Left ventricle myocardium superior (tissue), 1 donor: ENCODE results near the gene CSF1. TPM values are rescaled to one million over a fixed set of nuclear protein-coding genes. Genes with fewer than 3 reads are reported as not detected.

Experiments
- ATAC-seq: fragments of 200-7000 bp; cut with Tn5 transposase; one replicate; pipeline ENCODE4 v1.9.1; 2020; ENCODE audit warnings: mild to moderate bottlenecking, moderate library complexity
- DNase-seq: peaks from one replicate; pipeline ENCODE4 v3.0.0-alpha.2; 2020
- intact Hi-C: fragments of 100-400 bp; cut with micrococcal nuclease; formaldehyde crosslinking; loops from one replicate; pipeline ENCODE4 v1.11.0; 2022
- total RNA-seq: library from RNA; stranded (reverse); fragmentation: NEBNext Ultra II Directional; extraction: Animal tissue kit (Norgen Biotek cat#: 25700); gene quantifications from one replicate; pipeline ENCODE4 v1.2.1, GENCODE V29; 2021
- donor health status: DM: no; HTN: yes; CAD: no; lungs with severe emphysema.

CSF1 gene
- total RNA-seq, 1 donor from 2014 or later: 14.9 TPM

DNA sequence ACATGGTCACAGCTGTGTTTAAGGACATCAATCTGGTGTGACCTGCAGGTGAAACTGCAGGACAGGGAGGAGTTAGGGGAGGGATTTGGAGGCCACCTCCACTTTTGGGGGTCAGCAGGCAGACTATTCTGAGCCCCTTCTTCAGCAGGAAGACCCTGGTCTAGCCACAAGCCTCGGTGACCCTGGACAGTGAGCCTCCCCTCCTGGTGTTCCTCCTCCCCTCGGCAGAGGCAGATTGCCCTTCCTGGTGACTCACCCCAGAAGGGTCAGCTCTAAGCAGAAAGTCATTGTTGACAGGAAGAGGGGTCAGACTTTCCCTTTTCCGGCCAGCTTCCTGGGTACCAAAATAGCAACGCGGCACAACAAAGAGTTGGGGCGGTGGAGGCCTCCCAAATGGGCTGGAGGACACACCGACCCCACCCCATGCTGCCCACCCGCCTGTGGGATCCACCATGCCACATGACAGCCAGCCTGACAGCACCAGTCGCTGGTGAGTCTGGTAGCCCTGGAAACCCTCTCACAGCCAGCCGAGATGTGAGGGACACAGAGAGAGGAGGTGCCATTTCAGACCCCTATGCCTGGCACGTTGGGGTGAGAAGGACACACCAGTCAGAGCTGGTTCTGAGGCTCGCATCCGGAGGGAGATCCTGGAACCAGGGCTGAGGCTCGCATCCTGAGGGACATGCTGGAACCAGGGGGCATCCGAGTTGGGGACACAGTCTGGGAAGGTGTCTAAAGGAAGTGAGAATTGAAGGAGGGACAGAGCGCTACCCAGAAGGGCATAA is 14.7 kb upstream of the CSF1 start:
- ATAC-seq: peak; percentile 68
- DNase-seq: peak; percentile 55
- intact Hi-C loops: no loop called here

- ATAC-seq: no peak
- intact Hi-C loops: no loop called here
- DNase-seq: no peak
Observed at GRCh38 chr1:109896681-109897080, 14.0 kb upstream of the CSF1 start.

GRCh38 chr1:109897259-109897955 is 13.2 kb upstream of the CSF1 start:
- DNase-seq (no peak), ATAC-seq (no peak)
- intact Hi-C loops: no loop called here

DNA sequence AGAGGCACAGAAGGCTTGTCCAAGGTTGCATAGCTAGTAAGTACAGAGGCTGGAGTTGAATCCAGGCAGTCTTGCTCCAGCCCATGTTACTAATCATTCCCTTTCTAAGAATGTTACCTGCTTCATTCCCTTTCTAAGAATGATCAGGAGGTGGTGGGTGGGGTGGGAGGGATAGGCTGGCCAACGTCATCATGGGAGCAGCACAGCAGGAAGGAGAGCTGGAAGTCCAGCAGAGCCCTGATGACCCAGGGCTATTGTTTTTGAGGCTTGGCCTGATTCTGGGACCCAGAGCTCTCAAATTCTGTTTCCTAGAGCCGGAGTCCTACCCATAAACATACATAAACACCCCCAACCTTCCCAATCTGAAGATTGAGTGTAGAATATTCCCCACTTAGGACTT is 11.8 kb upstream of the CSF1 start:
- intact Hi-C loops: no loop called here
- ATAC-seq (no peak), DNase-seq (no peak)

GRCh38 chr1:109901141-109901523 is 9.5 kb upstream of the CSF1 start:
- intact Hi-C loops: no loop called here
- DNase-seq (no peak), ATAC-seq (no peak)

- intact Hi-C loops: no loop called here
- DNase-seq (peak; percentile 52), ATAC-seq (peak; percentile 80)
Observed at GRCh38 chr1:109901524-109902145, 9.0 kb upstream of the CSF1 start.

- intact Hi-C loops: no loop called here
- ATAC-seq: no peak
- DNase-seq: no peak
Observed at GRCh38 chr1:109902204-109902985, 8.3 kb upstream of the CSF1 start.

DNA sequence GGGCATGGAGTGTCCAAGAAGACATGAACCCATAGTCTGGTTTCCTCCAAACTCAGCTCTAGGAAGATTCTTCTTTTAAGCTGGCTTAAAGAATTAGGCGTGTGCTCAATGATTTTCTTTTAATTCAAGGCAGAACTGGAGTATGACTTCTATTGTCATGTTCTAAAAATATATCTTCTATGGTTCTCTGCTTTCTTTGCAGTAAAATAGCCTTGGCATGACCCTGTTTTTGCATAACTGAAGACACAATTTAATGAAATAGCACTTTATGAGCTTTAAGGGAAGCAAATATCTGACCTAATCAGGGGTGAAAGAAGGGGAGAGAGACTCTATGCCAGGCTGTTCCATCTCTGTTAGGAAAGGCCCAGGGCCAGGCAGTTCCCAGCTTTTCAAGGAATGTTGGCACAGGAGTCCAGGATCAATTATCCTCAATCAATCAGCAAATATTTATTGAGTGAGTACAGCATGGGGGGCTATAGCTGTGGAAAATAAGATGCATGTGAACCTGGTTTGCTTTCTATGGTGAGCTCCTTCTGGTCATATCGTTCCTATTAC is 7.2 kb upstream of the CSF1 start:
- intact Hi-C loops: no loop called here
- ATAC-seq (no peak), DNase-seq (no peak)

- DNase-seq (no peak), ATAC-seq (no peak)
- intact Hi-C loops: no loop called here
Observed at GRCh38 chr1:109904105-109904817, 6.4 kb upstream of the CSF1 start.

- DNase-seq (no peak), ATAC-seq (no peak)
- intact Hi-C loops: no loop called here
Observed at GRCh38 chr1:109905491-109905890, 5.2 kb upstream of the CSF1 start.

DNA sequence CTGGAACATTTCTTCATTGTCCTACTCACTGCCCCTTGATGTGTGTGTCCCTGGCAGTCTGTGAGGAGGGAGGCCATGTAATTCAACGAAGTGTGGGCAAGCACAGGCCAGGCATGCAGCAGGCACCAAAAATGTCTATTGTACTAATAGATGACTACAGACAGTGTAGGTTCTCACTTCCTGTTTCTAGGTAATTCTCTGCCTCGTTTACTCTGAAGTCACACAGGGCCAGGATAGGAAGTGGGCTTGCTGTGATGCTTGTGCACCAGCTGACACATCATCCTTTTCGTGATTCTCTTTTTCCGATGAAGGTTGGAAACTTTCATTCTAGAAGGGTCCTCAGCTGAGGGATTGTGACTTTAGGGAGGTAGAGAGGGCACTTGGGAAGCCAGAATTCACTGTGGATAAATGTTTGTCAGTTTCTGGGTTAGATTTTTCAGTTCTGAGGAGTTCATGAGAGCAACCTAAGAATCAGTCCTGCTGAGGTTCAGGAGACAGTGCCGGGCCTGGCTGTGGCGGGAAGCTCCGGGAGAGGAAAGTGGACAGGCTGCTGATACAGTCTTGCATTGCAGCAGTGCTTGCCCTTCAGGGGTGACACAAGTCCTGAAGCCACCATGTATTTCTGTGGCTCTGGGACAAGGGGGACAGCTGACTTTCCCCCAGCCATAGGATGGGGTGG is 4.3 kb upstream of the CSF1 start:
- intact Hi-C loops: no loop called here
- no peak for DNase-seq

DNA sequence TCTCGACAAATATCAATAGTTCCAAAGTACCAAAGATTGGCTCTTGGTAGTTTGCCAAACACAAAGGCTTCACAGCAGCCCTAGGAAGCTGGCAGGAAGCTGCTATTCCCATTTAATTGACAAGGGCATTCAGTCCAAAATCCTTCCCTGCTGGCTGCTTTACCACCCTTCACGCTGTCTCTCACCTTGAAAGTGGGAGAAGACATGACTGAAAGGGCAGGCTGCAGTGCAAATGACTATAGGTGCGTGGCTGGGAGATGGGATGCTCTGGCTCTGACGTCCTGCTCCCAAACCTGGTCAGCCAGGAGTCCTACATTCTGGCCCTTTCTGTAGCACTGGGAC is 3.8 kb upstream of the CSF1 start:
- intact Hi-C loops: no loop called here
- no peak for ATAC-seq

More for the DNA sequence above, 4.3 kb upstream of the CSF1 start:
- ATAC-seq: no peak

DNA sequence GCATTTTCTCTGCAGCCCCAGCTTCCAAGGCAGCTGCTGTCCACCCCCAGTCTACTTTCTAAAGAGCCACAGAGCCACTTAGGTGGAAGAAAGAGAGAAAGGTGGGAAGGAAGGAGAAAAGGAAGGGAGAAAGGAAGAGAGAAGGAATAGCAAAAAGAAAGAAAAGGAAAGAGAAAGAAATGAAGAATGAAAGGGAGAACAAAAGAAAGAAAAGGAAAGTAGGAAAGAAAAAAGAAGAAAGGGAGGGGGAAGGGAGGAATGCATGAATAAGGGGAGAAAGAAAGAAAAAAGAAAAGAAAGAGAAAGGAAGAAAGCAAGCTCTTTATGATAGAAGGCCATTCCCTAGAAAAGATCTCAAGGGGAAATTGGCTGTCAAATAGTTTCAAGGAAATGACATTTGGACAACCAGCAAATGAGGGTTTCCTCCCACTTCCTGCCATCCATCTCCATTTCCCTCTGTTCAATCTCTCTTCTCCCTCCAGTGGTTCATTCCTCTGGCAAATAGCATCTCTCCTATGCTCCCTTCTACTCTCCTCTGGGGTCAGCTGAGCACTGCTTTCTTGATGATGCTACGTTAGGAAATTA is 3.4 kb upstream of the CSF1 start:
- intact Hi-C loops: no loop called here
- DNase-seq (no peak), ATAC-seq (no peak)

More for the DNA sequence above, 3.8 kb upstream of the CSF1 start:
- no peak for DNase-seq

DNA sequence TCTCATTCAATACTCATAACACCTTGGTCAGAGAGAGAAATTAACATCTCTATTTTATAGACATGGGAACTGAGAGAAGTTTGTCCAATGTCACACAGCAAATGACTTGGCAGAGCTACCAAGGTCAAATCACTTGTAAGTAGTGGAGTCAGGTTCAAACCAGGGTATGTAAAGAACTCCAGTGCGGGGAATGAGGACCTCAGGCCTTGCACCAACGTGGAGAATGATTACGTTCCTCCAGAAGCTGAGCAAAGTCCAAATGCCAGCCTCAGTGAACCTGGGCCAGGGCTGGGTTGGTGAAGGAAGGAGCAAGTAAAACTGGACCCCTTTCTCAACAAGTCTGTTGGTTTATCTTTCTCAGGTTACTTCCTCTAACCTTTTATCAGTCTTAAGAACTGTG is 1.8 kb upstream of the CSF1 start:
- DNase-seq (no peak), ATAC-seq (no peak)
- intact Hi-C loops: no loop called here

DNA sequence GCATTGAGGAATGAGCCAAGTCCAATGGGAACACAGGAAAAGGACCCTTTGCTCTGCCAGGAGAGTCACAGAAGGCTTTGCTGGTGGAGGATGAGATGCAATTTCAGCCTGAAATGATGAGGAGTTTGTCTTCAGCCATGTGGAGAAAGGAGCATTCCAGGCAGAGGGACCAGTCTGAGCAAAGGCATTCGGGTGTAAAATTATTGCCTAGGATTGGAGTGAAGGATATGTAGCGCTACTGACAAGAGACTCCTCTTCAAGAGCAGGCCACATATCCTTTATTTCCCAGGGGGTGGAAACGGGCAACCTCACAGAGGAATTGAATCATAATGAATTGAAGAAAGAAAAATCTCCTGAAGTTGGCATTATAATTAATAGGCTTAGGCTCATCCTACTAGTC is 1.1 kb upstream of the CSF1 start:
- intact Hi-C loops: no loop called here
- DNase-seq: no peak
- no peak for ATAC-seq

DNA sequence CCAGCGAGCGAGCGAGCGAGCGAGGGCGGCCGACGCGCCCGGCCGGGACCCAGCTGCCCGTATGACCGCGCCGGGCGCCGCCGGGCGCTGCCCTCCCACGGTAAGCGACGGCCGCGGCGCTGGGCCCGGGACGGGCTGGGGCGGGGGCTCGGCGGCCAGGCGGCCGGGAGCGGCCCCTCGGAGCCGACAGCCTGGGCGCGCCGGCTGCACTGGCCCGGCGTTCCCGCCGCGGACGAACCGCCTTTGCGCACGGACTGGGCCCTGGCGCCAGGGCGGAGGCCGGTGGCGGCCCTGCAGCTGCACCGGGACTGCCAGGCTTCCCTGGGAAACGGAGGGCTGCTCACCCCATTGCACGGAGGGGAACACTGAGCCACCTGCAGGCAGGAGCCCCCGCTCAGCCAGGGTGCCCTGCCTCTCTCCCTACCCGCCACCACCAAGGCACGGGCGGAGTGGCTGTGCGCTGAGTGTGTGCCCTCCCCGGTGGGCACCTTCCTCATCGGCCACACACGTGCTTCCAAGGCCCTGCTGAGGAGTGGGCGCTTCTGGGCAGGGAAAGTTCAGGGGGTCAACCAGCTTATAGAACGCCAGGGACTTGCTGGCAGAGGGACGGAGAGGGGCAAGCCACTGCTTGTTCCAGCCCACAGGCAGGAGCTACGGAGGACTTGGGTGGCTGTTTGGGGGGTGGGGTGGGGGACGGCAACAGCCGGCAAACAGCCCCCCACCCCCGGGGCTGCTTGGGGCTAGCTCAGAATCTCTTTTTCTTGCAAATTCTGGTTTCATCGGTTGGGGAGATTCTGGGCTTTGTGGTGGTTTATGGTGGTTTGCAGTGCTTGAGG is 532 bp downstream of the CSF1 start:
- DNase-seq (peak; percentile 51), ATAC-seq (no peak)
- intact Hi-C loops: no loop called here

DNA sequence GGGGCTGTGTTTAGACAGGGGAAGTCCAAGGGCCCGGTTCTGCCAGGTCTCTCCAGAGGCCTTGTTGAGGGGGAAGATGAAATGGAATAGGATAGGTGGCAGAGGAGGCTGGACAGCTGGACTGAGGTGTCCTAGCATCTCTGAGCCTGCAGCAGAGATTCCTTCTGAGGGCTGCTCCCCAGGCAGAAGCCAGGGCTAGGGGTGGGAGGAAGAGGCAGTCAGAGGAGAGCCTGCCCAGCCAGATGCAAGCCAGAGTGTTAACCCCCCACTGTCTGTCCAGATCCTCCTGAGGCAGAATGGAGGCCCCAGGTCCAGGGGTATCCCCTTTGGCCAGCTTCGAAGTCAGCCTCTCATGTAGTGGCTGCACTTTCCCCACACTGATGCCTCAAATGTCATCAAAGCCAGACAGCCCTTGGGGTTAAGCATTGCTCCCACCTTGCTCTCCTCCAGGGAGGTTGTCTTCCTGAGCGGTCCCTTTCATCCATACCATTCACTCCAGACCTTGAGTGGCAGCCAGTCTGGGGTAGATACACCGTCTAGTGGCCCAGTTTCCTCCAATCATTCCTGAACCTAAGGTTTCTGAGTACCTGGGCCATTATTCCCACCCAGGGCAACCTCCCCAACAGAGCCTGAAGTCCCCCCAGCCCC is 1.7 kb downstream of the CSF1 start:
- DNase-seq: no peak
- ATAC-seq: peak; percentile 4
- intact Hi-C loops: no loop called here
